SW480 (cell line): Measurements from ENCODE around the gene PTPN14.
A peak's percentile ranks its signal among the peaks of the same experiment; 100 is the strongest.

Experiments used
- DNase-seq: peaks from one replicate; pipeline ENCODE4 v3.0.0-alpha.2; 2016; ENCODE audit warnings: low spot score

PTPN14 gene

GRCh38 chr1:214331180-214331579 is 220.2 kb downstream of the PTPN14 start:
- no peak for DNase-seq

DNA sequence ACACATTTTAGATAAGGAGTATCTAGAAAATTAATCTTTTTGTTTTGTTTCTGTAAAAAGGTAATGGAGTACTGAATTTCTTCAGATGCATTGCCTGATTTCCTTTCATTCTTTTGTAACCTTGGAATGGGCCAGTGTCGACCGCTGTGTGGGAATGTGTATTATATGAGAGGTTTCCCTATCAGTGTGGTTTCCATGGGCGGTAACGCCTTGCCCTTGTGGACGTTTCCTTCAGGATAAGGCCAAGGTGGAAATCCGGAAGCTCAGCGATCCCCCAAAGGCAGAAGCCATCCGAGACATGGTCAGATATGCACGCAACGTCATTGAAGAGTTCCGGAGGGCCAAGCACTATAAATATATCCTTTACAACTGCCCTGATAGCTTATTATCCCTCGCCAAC is 220.7 kb downstream of the PTPN14 start:
- DNase-seq, result no peak

DNA sequence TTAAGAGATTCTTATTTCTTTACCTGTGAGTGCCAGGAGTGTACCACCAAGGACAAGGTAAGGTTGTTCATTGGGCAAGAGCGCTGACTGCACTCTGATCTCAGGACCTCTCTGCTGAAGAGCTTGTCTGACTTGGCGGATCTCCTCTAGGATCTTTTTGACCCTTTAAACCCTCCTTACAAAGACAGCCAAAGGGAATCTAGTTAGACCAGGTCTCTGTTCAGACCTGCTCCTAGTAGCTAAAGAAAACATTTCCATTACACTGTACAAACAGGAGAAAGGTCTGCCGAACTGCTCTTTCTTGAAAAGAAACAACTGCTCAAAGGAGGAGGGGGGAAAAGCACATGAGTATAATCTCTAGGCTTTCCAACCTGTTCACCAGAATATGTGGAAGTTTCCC is 221.2 kb downstream of the PTPN14 start:
- no peak for DNase-seq

- no peak for DNase-seq
These were observed 221.8 kb downstream of the PTPN14 start for GRCh38 chr1:214329470-214330220.

GRCh38 chr1:214328770-214329469 is 222.5 kb downstream of the PTPN14 start:
- peak; percentile 68 for DNase-seq

GRCh38 chr1:214327514-214327913 is 223.9 kb downstream of the PTPN14 start:
- no peak for DNase-seq

DNA sequence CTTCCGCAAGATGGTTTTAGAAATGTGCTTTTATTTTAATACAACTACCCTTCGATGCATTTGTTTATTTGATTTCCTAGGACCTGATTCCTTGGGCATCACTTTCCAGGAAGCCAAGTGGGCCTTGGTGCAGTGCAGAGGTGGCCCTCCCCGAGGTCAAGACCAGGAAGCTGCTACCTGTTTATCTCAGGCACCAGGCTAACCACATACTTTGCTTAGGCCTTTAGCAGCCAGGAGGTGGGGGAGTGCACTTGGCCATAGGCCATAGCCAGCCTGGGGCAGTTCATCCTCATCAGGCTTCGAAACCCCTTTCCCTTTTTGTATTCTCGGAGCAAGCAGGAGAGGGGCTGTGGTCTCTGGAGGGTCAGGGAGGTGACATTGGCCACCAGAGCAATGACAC is 225.0 kb downstream of the PTPN14 start:
- no peak for DNase-seq

DNA sequence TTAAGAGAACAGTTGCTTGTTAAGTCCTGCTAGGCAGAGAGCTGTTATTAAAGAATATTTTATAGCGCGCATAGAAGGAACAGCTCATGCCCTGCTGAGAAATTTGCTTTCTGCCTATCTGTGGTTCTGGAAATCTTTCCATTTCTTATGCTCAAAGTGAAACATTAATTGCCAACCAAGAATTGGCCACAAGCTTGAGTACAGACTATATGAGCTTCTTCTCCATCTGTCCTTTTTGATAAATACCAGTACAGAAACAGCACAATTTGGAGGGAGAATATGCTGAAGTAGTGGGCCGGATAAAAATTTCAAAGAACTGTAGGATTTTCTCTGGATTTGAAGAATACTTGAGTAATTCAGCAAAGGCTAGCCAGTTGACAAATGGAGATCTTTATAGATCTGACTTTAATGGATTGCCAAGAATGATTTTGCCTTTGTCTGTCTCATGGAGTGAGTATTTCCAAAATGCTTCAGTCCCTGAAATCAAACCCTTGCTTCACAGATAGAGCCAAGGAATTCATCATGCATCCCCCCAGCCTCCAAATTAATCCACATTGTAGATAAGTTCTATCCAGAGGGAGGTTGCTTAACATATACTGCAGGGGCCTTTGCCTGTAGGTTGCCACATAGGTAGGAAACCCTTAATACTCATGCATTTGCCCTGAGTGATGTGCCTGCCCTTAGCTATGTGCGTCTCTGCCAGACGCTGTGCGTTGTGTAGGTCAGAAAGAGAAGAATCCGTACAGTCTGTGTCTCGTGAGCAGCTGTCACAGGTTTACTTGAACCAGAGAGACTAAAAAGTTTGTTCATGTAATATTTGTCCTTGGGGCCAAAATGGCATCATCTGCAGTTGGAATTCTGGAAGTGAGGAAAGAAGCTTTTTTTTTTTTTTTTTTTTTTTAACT is 226.3 kb downstream of the PTPN14 start:
- DNase-seq, result no peak

DNA sequence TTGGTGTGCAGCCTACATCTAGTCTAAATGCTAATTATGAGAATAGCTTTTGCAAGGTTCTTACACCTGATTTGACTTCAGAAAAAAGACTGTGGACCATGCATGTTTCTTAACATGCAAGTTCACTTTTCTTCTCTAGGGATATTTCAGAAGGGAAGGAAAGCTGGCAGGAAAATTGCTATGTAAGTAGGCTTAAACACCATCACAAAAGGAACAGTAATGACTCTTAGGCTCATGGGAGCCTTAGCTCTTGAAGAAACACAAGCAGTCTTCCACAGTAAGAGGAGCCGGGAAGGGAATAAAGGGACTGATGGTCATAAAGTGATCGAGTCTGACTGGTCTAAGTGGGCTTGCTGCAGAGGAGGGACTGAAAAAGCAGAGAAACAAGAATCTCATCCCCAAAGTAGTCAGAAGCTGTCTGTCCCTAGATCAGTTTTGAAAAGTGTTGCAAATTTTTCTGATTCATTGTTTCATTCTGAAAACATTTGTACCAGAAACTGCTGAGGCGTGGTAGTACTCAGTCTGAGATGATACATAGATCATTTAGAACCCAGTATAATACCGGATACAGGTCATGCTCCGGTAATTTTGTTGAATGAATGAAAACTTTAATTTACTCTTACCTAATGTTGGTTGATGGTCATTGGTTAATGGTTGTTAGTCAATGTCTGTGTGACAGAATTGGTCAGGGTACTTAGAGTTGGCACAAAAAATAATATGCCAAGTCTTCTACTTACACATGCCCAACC is 229.5 kb downstream of the PTPN14 start:
- DNase-seq, result no peak

DNA sequence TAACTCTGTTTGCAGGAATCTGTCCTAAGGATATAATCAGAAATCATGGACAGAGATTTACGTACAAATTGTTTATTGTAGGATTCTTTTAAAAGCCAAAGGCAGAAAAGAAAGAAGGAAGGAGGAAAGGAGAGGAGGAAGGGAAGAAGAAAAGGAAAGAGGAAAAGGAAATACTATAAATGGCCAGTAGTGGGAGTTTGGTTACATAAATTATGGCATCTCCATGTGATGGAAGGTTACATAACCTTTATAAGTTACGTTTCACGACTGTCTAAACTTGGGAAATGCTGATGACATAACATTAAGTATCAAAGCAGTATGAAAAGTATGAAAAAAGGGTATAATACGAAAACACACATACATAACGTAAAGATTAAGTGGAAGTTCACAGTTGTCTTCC is 231.5 kb downstream of the PTPN14 start:
- no peak for DNase-seq

- DNase-seq, result no peak
These were observed 232.3 kb downstream of the PTPN14 start for GRCh38 chr1:214318956-214319736.

DNA sequence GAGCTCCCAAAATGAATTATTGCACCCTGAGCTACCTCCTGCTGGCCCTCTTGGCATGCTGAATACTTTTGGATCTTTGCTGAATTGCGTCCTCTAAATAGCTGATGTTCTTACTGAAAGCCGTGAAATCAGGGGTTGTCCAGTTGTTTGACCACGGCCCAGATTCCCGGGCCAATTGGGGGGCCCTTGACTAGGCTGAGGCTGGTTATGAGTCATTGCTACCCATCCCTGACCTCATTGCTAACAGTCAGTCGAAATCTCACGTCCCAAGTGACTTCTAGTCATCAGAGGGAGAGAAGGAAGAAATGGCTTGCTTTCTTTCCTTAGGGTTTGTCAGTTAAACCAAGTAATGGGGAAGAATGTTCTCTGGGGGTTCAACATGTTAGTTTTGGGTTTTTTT is 233.0 kb downstream of the PTPN14 start:
- DNase-seq, result no peak

- DNase-seq, result no peak
These were observed 233.7 kb downstream of the PTPN14 start for GRCh38 chr1:214317734-214318133.

- DNase-seq, result no peak
These were observed 234.1 kb downstream of the PTPN14 start for GRCh38 chr1:214317300-214317699.

DNA sequence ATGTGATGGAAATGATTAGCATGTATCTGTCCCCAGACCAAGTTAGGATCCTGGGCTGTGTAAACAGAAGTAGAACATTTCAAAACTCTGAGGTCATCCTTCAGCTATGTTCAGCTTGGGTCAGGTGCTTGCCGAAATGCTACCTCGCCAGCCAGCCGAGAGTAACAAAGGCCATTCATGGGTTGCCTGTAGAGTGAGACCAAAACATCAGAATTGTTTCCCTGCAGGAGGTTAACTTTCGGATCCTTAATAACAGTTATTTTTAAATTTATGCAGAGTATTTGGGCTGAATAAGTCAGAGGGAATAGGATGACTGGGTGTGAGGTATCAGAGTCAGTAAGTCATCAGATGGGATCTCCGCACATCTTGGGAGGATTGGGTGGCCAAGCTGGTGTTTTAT is 234.8 kb downstream of the PTPN14 start:
- DNase-seq, result no peak

DNA sequence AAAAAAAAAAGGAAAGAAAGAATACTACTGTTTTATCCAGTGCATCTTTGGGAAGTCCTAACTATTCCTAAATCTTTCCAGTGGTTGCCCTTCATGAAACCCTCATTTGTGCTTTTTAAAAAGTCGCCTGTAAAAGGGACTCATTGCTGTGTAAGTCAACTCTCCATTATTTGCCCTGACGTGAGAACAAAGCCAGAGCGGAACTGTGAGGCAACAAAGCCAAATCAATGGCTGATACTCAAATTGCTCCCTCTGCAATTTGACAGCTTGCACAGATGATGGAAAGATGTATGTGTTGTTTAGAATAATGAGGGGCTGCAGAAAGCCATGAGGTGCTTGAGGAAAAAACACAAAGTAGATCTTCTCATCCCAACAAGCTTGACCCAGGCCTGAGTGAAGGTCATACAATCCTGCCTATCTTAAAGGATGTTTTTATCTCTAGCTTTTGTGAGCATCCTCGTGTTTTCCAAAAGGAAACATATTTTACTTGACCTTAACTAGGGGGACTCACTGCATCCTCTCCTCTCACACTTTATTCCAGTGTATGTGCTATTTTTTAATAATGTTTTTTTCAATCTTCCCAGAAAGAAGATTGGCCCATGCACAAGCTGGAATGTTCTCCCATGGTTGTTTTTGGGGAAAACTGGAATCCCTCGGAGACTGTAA is 237.1 kb downstream of the PTPN14 start:
- no peak for DNase-seq

GRCh38 chr1:214312530-214313051 is 238.8 kb downstream of the PTPN14 start:
- no peak for DNase-seq

- DNase-seq, result no peak
These were observed 240.4 kb downstream of the PTPN14 start for GRCh38 chr1:214310777-214311690.

GRCh38 chr1:214310010-214310409 is 241.4 kb downstream of the PTPN14 start:
- DNase-seq, result no peak
